ENCODE data around the gene RFNG. TPM values are rescaled to one million over a fixed set of nuclear protein-coding genes. Genes with fewer than 3 reads are reported as not detected.

RFNG gene
- total RNA-seq, 2 donors from 2014 or later: 21.4 to 25.3 TPM

DNA sequence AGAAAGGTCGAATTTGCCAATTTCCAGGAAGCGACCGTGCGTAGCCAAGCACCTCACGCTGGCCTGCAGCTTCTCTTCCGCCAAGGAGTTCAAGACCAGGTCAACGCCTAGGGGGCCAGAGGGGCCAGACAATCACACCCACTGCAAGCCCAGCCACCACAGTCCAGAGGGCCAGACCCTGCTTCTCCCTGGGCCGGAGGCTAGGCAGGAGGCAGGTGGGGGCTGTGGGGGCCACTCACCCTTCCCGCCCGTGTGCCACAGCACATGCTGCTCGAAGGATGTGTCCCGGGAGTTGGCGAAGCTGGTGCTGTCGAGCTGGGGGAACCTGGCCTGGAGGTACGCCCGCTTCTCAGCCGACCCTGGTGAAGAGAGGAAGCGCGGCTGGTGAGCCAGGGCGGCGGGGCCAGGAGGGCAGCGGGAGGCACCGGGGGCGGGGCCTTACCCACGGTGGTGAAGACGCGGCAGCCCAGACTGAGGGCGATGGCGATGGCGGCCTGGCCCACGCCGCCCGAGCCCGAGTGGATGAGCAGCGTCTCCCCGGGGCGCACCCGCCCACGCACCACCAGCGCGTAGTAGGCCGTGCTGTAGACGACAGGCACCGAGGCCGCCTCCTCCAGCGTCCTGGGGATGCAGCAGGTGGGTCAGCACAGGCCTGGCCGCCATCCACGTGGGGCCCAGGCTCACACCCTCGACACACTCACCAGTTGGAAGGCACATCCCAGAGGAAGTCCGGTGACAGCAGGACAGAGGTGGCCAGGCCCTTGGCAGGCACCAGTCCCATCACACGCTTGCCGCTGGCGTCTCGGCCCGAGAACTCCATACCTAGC, 32.1 kb upstream of the RFNG start:
- peaks cover 94% of the 10 kb centered on the region for H3K36me3 ChIP-seq
- H3K4me1 ChIP-seq: no peaks in the 10 kb centered on the region
- no peak for DNase-seq (ENCODE audit: low spot score)
- H3K27ac ChIP-seq: no peak overlapping the region
- no peak overlapping the region for H3K4me3 ChIP-seq
- TF ChIP-seq, protein P1, sequence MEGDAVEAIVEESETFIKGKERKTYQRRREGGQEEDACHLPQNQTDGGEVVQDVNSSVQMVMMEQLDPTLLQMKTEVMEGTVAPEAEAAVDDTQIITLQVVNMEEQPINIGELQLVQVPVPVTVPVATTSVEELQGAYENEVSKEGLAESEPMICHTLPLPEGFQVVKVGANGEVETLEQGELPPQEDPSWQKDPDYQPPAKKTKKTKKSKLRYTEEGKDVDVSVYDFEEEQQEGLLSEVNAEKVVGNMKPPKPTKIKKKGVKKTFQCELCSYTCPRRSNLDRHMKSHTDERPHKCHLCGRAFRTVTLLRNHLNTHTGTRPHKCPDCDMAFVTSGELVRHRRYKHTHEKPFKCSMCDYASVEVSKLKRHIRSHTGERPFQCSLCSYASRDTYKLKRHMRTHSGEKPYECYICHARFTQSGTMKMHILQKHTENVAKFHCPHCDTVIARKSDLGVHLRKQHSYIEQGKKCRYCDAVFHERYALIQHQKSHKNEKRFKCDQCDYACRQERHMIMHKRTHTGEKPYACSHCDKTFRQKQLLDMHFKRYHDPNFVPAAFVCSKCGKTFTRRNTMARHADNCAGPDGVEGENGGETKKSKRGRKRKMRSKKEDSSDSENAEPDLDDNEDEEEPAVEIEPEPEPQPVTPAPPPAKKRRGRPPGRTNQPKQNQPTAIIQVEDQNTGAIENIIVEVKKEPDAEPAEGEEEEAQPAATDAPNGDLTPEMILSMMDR (IDR thresholded peaks at IDR 0.05): no peak
- H3K27me3 ChIP-seq: no peaks in the 10 kb centered on the region
- H3K9me3 ChIP-seq: no peaks in the 10 kb centered on the region

GRCh38 chr17:82083009-82083408, 31.4 kb upstream of the RFNG start:
- TF ChIP-seq, protein P1 (IDR thresholded peaks at IDR 0.05): no peak
- Histone ChIP-seq H3K4me1 (no peaks in the 10 kb centered on the region), H3K4me3 (no peak overlapping the region), H3K36me3 (peaks cover 87% of the 10 kb centered on the region), H3K27ac (no peak overlapping the region), H3K9me3 (no peaks in the 10 kb centered on the region), H3K27me3 (no peaks in the 10 kb centered on the region)
- no peak for DNase-seq (ENCODE audit: low spot score)

- peaks cover 81% of the 10 kb centered on the region for H3K36me3 ChIP-seq
- TF ChIP-seq, protein P1 (IDR thresholded peaks at IDR 0.05): no peak
- DNase-seq (ENCODE audit: low spot score): no peak
- no peaks in the 10 kb centered on the region for H3K9me3 ChIP-seq
- no peak overlapping the region for H3K4me3 ChIP-seq
- H3K4me1 ChIP-seq: no peaks in the 10 kb centered on the region
- no peak overlapping the region for H3K27ac ChIP-seq
- H3K27me3 ChIP-seq: no peaks in the 10 kb centered on the region
These were observed 30.8 kb upstream of the RFNG start for GRCh38 chr17:82082456-82082855.

DNA sequence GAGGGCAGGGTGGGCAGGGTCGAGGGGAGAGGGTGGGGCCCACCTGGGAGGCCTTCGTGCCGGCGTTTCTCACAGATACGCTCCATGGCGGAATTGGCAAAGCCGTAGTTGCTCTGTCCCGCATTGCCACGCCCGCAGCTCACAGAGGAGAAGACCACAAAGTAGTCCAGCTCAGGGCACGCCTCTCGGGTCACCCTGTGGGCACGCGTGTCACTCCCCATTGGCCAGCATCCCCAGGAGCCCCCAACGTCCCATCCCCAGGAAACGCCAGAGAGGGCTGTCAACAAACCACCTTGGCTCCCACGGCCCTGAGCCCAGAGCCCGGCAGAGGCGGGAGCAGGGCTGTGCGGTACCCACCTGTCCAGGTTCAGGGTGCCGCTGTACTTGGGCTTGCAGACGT, 30.4 kb upstream of the RFNG start:
- Histone ChIP-seq H3K27ac (no peak overlapping the region), H3K4me3 (no peak overlapping the region), H3K9me3 (no peaks in the 10 kb centered on the region), H3K36me3 (peaks cover 76% of the 10 kb centered on the region), H3K27me3 (no peaks in the 10 kb centered on the region), H3K4me1 (no peaks in the 10 kb centered on the region)
- no peak for DNase-seq (ENCODE audit: low spot score)
- TF ChIP-seq, protein P1 (IDR thresholded peaks at IDR 0.05): no peak

DNA sequence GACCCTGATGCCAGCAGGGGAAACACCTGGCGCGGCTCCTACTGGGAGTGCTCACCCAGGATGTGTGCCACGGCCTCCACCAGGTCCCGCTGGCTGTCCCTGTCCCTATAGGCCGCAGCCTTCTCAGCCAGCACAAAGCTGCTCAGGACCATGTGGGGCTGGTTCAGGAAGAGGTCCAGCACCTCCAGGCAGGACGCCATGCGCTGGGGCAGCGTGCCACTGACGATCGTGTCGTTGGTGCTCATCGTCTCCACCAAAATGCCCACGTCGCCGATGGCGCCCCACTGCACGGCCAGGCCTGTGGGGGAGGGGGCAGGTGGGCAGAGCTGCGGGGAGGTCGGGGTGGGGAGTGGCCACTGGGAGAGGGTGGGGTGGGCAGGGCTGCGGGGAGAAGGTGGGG, 29.9 kb upstream of the RFNG start:
- no peak for DNase-seq (ENCODE audit: low spot score)
- no peaks in the 10 kb centered on the region for H3K4me1 ChIP-seq
- H3K36me3 ChIP-seq: peaks cover 72% of the 10 kb centered on the region
- no peak overlapping the region for H3K4me3 ChIP-seq
- no peaks in the 10 kb centered on the region for H3K9me3 ChIP-seq
- TF ChIP-seq, protein P1 (IDR thresholded peaks at IDR 0.05): no peak
- no peaks in the 10 kb centered on the region for H3K27me3 ChIP-seq
- H3K27ac ChIP-seq: no peak overlapping the region

Measured in right atrium auricular region (tissue), 2 donors.